ENCODE data around the gene MAPKAP1. TPM values are rescaled to one million over a fixed set of nuclear protein-coding genes. Genes with fewer than 3 reads are reported as not detected.

MAPKAP1 gene
- total and polyA plus RNA-seq, 9 of the 15 experiments (the other 6 are each of a cell fraction or from before 2014, with no cell fraction given): 2.6 to 82.1 (median 61.1) TPM

DNA sequence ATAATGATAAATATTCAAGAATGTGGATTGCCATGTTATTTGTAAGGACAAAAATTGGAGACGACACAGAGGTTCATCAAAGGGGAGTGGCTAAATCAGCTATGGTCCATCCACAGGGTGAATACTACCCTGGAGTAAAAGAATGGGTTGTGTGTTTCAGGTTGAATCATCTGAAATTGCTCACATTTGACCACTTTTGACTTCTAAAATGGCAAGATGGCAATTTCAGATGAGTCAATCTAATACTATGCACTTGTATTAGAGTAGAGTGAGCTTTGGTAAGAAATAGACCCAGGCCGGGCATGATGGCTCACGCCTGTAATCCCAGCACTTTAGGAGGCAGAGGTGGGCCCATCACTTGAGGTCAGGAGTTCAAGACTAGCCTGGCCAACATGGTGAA is 313.6 kb downstream of the MAPKAP1 start (continued):
- TF ChIP-seq, protein P1, sequence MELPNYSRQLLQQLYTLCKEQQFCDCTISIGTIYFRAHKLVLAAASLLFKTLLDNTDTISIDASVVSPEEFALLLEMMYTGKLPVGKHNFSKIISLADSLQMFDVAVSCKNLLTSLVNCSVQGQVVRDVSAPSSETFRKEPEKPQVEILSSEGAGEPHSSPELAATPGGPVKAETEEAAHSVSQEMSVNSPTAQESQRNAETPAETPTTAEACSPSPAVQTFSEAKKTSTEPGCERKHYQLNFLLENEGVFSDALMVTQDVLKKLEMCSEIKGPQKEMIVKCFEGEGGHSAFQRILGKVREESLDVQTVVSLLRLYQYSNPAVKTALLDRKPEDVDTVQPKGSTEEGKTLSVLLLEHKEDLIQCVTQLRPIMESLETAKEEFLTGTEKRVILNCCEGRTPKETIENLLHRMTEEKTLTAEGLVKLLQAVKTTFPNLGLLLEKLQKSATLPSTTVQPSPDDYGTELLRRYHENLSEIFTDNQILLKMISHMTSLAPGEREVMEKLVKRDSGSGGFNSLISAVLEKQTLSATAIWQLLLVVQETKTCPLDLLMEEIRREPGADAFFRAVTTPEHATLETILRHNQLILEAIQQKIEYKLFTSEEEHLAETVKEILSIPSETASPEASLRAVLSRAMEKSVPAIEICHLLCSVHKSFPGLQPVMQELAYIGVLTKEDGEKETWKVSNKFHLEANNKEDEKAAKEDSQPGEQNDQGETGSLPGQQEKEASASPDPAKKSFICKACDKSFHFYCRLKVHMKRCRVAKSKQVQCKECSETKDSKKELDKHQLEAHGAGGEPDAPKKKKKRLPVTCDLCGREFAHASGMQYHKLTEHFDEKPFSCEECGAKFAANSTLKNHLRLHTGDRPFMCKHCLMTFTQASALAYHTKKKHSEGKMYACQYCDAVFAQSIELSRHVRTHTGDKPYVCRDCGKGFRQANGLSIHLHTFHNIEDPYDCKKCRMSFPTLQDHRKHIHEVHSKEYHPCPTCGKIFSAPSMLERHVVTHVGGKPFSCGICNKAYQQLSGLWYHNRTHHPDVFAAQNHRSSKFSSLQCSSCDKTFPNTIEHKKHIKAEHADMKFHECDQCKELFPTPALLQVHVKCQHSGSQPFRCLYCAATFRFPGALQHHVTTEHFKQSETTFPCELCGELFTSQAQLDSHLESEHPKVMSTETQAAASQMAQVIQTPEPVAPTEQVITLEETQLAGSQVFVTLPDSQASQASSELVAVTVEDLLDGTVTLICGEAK (IDR thresholded peaks at IDR 0.05): no peak
- TF ChIP-seq, protein P1 (CRISPR knock-in tag; IDR thresholded peaks at IDR 0.05): no peak
- TF ChIP-seq, protein P2, sequence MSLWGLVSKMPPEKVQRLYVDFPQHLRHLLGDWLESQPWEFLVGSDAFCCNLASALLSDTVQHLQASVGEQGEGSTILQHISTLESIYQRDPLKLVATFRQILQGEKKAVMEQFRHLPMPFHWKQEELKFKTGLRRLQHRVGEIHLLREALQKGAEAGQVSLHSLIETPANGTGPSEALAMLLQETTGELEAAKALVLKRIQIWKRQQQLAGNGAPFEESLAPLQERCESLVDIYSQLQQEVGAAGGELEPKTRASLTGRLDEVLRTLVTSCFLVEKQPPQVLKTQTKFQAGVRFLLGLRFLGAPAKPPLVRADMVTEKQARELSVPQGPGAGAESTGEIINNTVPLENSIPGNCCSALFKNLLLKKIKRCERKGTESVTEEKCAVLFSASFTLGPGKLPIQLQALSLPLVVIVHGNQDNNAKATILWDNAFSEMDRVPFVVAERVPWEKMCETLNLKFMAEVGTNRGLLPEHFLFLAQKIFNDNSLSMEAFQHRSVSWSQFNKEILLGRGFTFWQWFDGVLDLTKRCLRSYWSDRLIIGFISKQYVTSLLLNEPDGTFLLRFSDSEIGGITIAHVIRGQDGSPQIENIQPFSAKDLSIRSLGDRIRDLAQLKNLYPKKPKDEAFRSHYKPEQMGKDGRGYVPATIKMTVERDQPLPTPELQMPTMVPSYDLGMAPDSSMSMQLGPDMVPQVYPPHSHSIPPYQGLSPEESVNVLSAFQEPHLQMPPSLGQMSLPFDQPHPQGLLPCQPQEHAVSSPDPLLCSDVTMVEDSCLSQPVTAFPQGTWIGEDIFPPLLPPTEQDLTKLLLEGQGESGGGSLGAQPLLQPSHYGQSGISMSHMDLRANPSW (CRISPR knock-in tag; IDR thresholded peaks at IDR 0.05): no peak
- TF ChIP-seq SIN3B (IDR thresholded peaks at IDR 0.05; ENCODE audit: low read depth) (no peak), IFI16 (CRISPR knock-in tag; IDR thresholded peaks at IDR 0.05) (no peak), ZNF431 (CRISPR knock-in tag; IDR thresholded peaks at IDR 0.05) (no peak), ZNF133 (CRISPR knock-in tag; IDR thresholded peaks at IDR 0.05) (no peak), MTF1 (CRISPR knock-in tag; IDR thresholded peaks at IDR 0.05; ENCODE audit: borderline replicate concordance) (no peak)

Data from K562 (cell line).